K562 (cell line): ENCODE data around the gene LY6G6F. TPM values are rescaled to one million over a fixed set of nuclear protein-coding genes. Genes with fewer than 3 reads are reported as not detected.
A peak's percentile ranks its signal among the peaks of the same experiment; 100 is the strongest.

Experiments
- E2F6 ChIP-seq, 2 experiments: IDR thresholded peaks; 2 replicates each; pipeline ENCODE4 v1.6.1; 2011; ENCODE audit warnings: borderline replicate concordance in 1 of 2, control low read depth in 1 of 2, low read depth in 1 of 2, low read length in 1 of 2, mild to moderate bottlenecking in 1 of 2, mixed read lengths in 1 of 2, moderate library complexity in 1 of 2; ENCODE audit not compliant: insufficient read depth in 1 of 2, insufficient read length in 1 of 2, poor library complexity in 1 of 2, severe bottlenecking in 1 of 2; ENCODE audit errors: extremely low read depth in 1 of 2
- HNRNPUL1 ChIP-seq: fragments of 200-400 bp; formaldehyde crosslinking; IDR thresholded peaks from 2 replicates; pipeline ENCODE4 v1.6.1; 2017; ENCODE audit warnings: low read length
- JUN ChIP-seq, 2 experiments: sonication (generic) in 1 of 2; formaldehyde crosslinking in 1 of 2; IDR thresholded peaks; 2 replicates each; pipeline versions ENCODE4 v1.6.1 to v1.8.0; 2012 to 2022; ENCODE audit warnings: borderline replicate concordance in 2 of 2, mild to moderate bottlenecking in 2 of 2, improper control_type of control experiment in 1 of 2, low read depth in 1 of 2, low read length in 1 of 2, missing genetic modification reagents in 1 of 2
- NR2C2 ChIP-seq, 2 experiments: fragments of 200-800 bp in 1 of 2; sonication (Bioruptor generic) in 1 of 2; sonication (generic) in 1 of 2; formaldehyde crosslinking in 1 of 2; IDR thresholded peaks; 2 replicates each; pipeline versions ENCODE4 v1.6.1 to v1.8.0; 2016 to 2022; ENCODE audit warnings: mild to moderate bottlenecking in 1 of 2, missing compliant biosample characterization in 1 of 2, missing genetic modification characterization in 1 of 2, missing genetic modification reagents in 1 of 2
- POLR2AphosphoS5 ChIP-seq: IDR thresholded peaks from 2 replicates; pipeline ENCODE4 v1.6.1; 2011; ENCODE audit warnings: mild to moderate bottlenecking, low read depth, low read length, moderate library complexity; ENCODE audit not compliant: control insufficient read depth, insufficient read depth
- SAFB2 ChIP-seq: fragments of 200-400 bp; formaldehyde crosslinking; IDR thresholded peaks from 2 replicates; pipeline ENCODE4 v1.6.1; 2018; ENCODE audit warnings: borderline replicate concordance, low read length, low read depth, moderate library complexity; ENCODE audit not compliant: severe bottlenecking
- ZBTB9 ChIP-seq: fragments of 450-650 bp; formaldehyde crosslinking; IDR thresholded peaks from 2 replicates; pipeline ENCODE4 v1.4.0; 2020; ENCODE audit warnings: mild to moderate bottlenecking, moderate library complexity
- ZNF324 ChIP-seq: fragments of 250-450 bp; sonication (Bioruptor Pico); IDR thresholded peaks from 2 replicates; pipeline ENCODE4 v1.4.0; 2020; ENCODE audit warnings: mild to moderate bottlenecking
- polyA plus RNA-seq, 8 experiments: library from polyadenylated mRNA; depleted of rRNA in 4 of 8; stranded (reverse) in 5 of 8; unstranded in 3 of 8; fragments of >200 nt; fragmentation: Nextera tagmentation in 2 of 8; fragmentation: Illumina TruSeq in 1 of 8; extraction: Ambion mirVana in 2 of 8; extraction: Trizol in 1 of 8; gene quantifications; 2 replicates each; pipeline versions ENCODE4 v1.2.1 to v1.2.3, GENCODE V29; 2011 to 2014; ENCODE audit warnings: inconsistent platforms in 1 of 8, missing spikeins in 1 of 8
- total RNA-seq, 7 experiments: library from RNA; depleted of rRNA in 6 of 7; stranded (reverse); fragments of >200 nt in 6 of 7; fragmentation: Illumina TruSeq in 2 of 7; extraction: Trizol in 2 of 7; gene quantifications; 2 replicates each; pipeline versions ENCODE4 v1.2.1 to v1.2.3, GENCODE V29; 2011 to 2021; ENCODE audit warnings: low replicate concordance in 1 of 7
- TF ChIP-seq, protein P1 (sequence below): fragments of 450-650 bp; IDR thresholded peaks from 2 replicates; pipeline ENCODE4 v1.6.1; 2016; ENCODE audit warnings: mild to moderate bottlenecking, moderate library complexity

Gene LY6G6F
- total and polyA plus RNA-seq, 9 of the 15 experiments (the other 6 are each of a cell fraction or from before 2014, with no cell fraction given), result 0.14 to 0.50 (median 0.28) TPM; not detected in 2

DNA sequence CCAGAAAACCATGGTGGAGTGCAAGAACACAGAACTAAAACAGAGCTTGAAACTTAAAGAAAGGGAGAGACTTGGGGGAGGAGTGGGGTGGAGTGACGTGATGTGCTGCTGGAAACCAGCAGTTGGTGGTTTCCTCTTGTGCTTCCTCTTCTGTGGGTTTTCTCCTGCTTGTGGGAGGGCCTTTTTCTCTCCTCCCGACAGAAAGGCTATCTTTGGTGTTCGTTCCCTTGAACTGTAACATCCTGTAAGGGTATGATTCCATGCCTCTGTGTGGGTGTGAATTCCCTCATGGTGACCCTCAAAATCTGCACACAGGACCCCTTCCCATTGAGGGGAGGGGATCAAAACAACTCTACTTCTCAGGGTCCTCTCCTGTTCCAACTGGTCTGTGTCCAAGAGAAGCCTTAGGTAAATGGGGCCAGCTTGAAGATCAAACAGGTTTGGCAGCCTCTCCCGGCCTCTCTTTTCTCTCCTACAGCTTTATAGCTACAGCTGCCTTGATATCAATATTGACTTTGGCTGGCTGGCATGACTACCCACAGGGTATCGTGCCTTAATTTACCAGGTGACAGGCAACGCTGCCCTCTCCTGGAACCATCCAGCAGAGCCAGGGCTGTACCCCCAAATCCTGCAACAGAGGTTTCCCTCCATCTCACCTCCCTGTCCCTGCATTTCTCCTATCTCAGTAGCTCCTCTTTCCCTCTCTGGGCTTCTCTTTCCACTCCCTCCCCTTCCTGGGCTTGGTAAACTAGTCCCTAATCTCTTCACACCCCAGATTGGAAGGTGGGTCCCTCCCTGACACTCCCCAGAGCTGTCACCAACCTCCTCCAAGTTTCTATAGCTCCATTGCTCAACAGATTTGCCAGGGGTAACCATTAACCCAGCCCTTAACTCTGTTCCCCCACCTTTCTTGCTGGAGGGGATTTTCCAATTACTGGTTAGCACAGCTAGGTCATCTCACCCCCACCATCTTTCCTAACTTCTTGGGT, 31.6 kb downstream of the LY6G6F start (continued):
- TF ChIP-seq, protein P1, sequence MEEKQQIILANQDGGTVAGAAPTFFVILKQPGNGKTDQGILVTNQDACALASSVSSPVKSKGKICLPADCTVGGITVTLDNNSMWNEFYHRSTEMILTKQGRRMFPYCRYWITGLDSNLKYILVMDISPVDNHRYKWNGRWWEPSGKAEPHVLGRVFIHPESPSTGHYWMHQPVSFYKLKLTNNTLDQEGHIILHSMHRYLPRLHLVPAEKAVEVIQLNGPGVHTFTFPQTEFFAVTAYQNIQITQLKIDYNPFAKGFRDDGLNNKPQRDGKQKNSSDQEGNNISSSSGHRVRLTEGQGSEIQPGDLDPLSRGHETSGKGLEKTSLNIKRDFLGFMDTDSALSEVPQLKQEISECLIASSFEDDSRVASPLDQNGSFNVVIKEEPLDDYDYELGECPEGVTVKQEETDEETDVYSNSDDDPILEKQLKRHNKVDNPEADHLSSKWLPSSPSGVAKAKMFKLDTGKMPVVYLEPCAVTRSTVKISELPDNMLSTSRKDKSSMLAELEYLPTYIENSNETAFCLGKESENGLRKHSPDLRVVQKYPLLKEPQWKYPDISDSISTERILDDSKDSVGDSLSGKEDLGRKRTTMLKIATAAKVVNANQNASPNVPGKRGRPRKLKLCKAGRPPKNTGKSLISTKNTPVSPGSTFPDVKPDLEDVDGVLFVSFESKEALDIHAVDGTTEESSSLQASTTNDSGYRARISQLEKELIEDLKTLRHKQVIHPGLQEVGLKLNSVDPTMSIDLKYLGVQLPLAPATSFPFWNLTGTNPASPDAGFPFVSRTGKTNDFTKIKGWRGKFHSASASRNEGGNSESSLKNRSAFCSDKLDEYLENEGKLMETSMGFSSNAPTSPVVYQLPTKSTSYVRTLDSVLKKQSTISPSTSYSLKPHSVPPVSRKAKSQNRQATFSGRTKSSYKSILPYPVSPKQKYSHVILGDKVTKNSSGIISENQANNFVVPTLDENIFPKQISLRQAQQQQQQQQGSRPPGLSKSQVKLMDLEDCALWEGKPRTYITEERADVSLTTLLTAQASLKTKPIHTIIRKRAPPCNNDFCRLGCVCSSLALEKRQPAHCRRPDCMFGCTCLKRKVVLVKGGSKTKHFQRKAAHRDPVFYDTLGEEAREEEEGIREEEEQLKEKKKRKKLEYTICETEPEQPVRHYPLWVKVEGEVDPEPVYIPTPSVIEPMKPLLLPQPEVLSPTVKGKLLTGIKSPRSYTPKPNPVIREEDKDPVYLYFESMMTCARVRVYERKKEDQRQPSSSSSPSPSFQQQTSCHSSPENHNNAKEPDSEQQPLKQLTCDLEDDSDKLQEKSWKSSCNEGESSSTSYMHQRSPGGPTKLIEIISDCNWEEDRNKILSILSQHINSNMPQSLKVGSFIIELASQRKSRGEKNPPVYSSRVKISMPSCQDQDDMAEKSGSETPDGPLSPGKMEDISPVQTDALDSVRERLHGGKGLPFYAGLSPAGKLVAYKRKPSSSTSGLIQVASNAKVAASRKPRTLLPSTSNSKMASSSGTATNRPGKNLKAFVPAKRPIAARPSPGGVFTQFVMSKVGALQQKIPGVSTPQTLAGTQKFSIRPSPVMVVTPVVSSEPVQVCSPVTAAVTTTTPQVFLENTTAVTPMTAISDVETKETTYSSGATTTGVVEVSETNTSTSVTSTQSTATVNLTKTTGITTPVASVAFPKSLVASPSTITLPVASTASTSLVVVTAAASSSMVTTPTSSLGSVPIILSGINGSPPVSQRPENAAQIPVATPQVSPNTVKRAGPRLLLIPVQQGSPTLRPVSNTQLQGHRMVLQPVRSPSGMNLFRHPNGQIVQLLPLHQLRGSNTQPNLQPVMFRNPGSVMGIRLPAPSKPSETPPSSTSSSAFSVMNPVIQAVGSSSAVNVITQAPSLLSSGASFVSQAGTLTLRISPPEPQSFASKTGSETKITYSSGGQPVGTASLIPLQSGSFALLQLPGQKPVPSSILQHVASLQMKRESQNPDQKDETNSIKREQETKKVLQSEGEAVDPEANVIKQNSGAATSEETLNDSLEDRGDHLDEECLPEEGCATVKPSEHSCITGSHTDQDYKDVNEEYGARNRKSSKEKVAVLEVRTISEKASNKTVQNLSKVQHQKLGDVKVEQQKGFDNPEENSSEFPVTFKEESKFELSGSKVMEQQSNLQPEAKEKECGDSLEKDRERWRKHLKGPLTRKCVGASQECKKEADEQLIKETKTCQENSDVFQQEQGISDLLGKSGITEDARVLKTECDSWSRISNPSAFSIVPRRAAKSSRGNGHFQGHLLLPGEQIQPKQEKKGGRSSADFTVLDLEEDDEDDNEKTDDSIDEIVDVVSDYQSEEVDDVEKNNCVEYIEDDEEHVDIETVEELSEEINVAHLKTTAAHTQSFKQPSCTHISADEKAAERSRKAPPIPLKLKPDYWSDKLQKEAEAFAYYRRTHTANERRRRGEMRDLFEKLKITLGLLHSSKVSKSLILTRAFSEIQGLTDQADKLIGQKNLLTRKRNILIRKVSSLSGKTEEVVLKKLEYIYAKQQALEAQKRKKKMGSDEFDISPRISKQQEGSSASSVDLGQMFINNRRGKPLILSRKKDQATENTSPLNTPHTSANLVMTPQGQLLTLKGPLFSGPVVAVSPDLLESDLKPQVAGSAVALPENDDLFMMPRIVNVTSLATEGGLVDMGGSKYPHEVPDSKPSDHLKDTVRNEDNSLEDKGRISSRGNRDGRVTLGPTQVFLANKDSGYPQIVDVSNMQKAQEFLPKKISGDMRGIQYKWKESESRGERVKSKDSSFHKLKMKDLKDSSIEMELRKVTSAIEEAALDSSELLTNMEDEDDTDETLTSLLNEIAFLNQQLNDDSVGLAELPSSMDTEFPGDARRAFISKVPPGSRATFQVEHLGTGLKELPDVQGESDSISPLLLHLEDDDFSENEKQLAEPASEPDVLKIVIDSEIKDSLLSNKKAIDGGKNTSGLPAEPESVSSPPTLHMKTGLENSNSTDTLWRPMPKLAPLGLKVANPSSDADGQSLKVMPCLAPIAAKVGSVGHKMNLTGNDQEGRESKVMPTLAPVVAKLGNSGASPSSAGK, result no peak
- TF ChIP-seq JUN (IDR thresholded peaks at IDR 0.05; ENCODE audit: borderline replicate concordance, low read depth, low read length) (peak; percentile 92), JUN (CRISPR knock-in tag; IDR thresholded peaks at IDR 0.05; ENCODE audit: borderline replicate concordance) (peak; percentile 4; the same call in 1 of the 2 replicates), NR2C2 (CRISPR knock-in tag; IDR thresholded peaks at IDR 0.05) (0 out of 2 replicates have a peak, but pooled peaks have one; percentile 38), NR2C2 (tag; IDR thresholded peaks at IDR 0.05) (no peak), HNRNPUL1 (no peak), E2F6 (IDR thresholded peaks at IDR 0.05; ENCODE audit: borderline replicate concordance in 1 of 2, extremely low read depth in 1 of 2, insufficient read depth in 1 of 2, insufficient read length in 1 of 2, low read depth in 1 of 2, low read length in 1 of 2, poor library complexity in 1 of 2, severe bottlenecking in 1 of 2) (peak; percentile 47 to 58), ZBTB9 (CRISPR knock-in tag) (no peak; the same call in 1 of the 2 replicates), POLR2AphosphoS5 (no peak), ZNF324 (CRISPR knock-in tag) (no peak; the same call in 1 of the 2 replicates), SAFB2 (no peak)
